Colon (tissue), 2 donors: ENCODE results near the gene TMEM175.

ENCODE experiments used
- FAIRE-seq: peaks from 2 replicates; lab custom pipeline; 2012; peaks lifted over from hg19 to GRCh38; lab: Jason Lieb, UNC
- donor health status: control.
- donor health status: control.

TMEM175 gene

DNA sequence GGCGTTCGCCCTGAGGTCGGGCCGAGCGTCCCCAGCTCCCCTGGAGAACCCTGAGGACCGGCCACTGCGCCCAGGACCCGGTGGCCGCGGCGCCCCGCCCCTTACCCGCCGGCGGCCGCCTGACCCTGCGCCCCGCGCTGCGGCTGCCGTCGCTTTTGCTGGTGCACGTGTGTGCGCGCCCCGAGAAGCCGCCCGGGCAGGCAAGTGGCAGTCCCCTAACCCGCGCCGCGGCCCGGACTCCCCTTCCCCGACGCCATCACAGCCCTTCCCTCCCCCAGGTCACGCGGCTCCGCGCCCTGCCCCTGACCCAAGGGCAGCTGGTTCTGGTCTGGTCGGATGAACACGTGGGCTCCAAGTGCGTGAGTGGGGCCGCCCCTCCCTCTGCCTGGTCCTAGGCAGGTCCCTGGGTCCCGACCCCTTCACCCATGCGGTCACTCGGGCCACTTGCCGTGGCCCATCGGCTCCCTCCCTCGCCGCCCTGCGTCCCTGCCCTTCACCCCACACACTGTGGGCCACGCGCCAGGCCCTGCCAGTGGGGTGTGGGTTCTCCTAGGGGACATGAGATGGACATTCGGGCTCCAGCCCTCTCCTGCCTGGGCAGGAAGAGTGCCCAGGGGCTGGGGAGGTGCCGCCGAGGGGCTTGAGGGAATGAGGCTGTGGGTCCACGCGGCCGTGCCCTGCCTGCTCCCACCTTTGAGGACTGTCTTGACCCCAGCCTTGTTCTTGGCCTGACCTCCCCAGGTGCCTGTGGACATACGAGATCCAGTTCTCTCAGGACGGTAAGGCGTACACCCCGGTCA, 71.2 kb downstream of the TMEM175 start:
- no peak for FAIRE-seq

DNA sequence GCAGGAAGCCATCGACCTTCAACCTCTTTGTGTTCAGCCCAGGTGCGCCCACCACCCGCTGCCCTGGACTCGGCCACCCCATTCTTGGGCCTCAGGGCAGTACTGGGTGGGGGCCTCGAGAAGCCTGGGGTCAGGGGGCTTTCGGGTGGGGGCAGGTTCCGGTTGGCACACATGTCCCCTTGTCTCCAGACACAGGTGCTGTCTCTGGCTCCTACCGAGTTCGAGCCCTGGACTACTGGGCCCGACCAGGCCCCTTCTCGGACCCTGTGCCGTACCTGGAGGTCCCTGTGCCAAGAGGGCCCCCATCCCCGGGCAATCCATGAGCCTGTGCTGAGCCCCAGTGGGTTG, 71.8 kb downstream of the TMEM175 start:
- no peak for FAIRE-seq

DNA sequence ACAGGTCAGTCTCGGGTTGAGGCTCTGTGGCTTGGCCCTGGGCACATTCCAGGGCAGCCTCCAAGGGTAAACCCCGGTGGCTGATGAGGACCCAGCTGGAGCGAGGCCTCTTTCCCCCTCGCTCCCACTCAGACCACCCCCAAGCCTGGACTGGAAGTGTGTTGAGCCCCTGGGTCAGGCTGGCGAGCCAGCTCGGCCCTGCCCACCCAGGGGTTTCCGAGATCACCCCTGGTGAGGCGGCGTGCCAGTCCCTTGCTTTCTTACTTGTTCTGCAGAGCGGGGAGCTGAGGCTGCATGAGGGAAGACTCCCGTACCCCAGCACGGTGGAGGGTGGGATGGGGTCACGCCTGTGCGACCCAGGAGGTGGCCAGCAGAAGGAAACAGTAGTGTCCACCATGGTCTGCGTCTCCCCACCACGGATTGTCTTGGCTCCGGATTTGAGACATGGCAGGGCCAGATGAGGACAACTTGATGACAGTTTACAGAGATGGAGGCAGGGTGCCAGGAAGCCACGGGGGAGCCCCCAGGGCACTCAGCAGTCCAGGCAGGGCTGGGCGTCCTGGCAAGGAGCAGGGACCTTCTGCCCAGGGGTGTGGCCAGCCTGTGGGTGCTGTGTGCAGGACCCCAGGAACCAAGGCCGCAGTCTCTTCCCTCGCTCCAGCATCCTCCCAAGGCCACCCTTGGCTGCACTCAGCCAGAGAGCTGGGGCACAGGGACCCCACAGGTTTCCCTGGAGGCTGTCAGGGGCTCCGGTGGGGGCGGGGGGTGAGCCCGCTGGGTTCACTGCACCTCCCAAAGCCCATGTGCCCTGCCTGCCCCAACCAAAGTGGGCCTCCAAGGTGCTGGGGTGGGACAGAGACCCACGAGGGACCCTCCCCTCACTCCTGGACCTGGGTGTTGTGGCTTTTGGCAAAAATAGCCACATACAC, 72.6 kb downstream of the TMEM175 start:
- FAIRE-seq, result no peak

DNA sequence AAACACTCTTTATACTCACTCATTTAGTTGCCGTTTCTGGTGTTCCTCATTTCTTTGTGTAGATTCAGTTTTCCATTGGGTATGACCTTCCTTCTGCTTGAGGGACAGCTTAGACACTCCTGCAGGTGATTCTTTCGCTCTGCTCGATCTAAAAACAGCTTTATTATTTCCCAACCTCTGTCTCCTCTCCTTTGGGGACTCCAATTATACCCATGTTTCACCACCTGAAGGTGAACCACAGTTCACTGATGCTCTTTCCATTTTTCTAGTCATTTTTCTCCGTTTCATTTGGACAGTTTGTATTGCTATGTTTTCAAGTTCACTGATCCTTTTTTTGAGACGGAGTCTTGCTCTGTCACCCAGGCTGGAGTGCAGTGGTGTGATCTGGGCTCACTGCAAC, 74.6 kb downstream of the TMEM175 start:
- no peak for FAIRE-seq
